NCI-H2227 (cell line): Measurements from ENCODE around the gene ZNF385D.

Experiments
- DNase-seq: peaks from one replicate; lab custom pipeline; 2025; ENCODE audit not compliant: unreplicated experiment; lab: John Stamatoyannopoulos, UW

Gene ZNF385D

GRCh38 chr3:21618695-21619094 lies 132.3 kb downstream of the ZNF385D start:
- no peak for DNase-seq

- no peak for DNase-seq
These were observed 137.5 kb downstream of the ZNF385D start for GRCh38 chr3:21613372-21614070.

GRCh38 chr3:21601178-21601577 lies 149.8 kb downstream of the ZNF385D start:
- DNase-seq, result no peak

- no peak for DNase-seq
These were observed 151.1 kb downstream of the ZNF385D start for GRCh38 chr3:21599890-21600289.

DNA sequence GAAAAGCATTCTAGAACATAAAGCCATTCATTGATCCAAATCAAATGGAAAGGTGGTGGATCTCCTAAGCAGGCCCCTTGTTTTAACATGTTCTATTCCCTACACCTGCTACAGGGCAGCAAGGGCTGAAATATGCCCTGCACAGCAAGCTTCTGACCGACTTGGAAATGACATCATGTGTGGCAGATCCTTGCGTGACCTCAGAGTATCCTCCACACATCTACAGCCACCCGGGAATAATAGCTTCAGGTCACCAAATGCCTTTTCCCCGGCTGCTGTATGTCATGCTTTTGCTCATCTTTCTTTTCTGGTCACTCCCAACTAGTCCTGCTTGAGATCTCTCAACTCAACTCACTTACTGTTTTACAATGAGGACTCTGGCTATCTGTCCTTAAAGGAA lies 158.2 kb downstream of the ZNF385D start:
- no peak for DNase-seq

- no peak for DNase-seq
These were observed 163.1 kb downstream of the ZNF385D start for GRCh38 chr3:21587894-21588293.

DNA sequence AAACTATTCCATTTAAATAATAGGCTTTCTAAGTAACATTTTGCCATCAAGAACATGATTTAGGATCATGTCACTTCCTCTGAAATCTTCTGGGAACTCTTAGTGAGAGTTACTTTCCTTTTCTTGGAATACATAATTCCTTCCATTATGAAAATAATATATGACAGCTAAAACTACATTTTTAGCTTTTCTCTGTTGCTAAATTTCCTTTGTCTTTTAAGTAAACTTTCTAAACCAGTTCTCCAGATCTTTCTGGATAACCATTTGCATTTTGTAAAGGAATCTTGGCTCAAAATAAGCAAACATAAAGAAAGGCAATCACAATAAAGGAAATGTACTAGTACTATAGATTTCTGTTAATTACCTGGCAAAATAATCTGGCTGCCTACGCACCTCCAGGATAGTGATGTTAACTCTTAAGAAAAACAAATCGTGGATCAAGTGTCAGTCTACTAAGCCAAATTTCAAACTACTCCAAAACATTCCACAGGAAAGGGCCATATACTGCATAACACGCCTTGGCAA lies 165.7 kb downstream of the ZNF385D start:
- DNase-seq, result no peak

DNA sequence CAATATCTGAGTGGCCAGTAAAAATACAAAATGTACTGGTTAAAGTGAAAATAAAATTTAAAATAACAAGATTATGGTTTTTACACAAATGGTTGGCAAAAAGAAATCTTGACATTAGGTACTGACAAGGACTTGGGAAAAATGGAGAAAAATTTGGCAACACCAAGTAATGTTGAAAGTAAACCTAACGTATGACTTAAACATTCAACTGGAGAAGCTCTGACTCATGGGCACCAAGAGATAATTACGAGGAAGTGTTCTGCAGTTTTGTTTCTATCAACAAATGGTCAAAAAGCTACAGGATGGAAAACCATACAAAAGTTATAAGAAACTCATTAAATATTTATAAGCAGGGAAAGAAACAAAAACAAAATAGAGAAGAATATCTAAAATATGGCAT lies 177.7 kb downstream of the ZNF385D start:
- no peak for DNase-seq

- no peak for DNase-seq
These were observed 186.5 kb downstream of the ZNF385D start for GRCh38 chr3:21564531-21564930.

- DNase-seq, result no peak
These were observed 188.8 kb downstream of the ZNF385D start for GRCh38 chr3:21562243-21562642.

GRCh38 chr3:21561472-21561871 lies 189.5 kb downstream of the ZNF385D start:
- DNase-seq, result no peak

DNA sequence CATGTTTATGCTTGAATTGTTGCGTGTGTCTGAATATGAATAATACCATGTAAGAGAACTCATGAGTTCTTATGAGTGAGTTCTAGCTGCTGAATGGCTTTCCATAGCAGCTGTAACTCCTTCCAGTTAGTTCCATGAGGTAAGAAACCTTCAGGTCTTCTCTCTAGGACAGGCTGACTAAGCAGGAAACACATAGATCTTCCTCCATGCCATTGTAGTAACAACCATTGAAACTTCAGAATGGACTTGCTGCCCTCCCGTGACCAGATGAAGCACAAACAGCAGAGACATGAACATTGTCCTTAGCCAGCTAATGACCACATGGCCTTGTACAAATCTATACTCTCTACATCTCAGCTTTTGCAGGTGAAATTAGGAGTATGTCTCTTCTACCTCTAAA lies 200.0 kb downstream of the ZNF385D start:
- DNase-seq, result no peak

- no peak for DNase-seq
These were observed 206.9 kb downstream of the ZNF385D start for GRCh38 chr3:21544076-21544462.

- DNase-seq, result no peak
These were observed 207.5 kb downstream of the ZNF385D start for GRCh38 chr3:21543380-21544075.

- no peak for DNase-seq
These were observed 208.2 kb downstream of the ZNF385D start for GRCh38 chr3:21542656-21543379.

- no peak for DNase-seq
These were observed 210.7 kb downstream of the ZNF385D start for GRCh38 chr3:21540265-21540664.

- DNase-seq, result no peak
These were observed 216.5 kb downstream of the ZNF385D start for GRCh38 chr3:21534462-21534861.

- DNase-seq, result no peak
These were observed 218.0 kb downstream of the ZNF385D start for GRCh38 chr3:21533002-21533401.

DNA sequence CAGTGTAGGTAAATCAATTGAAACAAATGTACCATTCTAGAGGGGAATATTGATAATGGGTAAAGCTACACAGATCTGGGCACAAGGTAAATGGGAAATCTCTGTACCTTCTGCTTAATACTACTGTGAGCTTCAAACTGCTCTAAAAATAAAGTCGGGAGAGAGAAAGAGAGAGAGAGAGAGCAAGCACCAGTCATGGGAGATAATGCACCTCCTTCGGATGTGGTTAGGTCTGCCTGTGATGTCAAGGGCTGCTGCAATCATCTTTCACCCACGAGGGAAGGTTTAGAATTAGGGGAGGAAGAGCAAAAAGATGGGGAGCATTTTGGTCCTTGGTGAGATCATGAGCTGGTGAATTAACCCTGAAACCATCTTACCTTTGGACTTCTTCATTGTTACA lies 219.1 kb downstream of the ZNF385D start:
- DNase-seq, result no peak

DNA sequence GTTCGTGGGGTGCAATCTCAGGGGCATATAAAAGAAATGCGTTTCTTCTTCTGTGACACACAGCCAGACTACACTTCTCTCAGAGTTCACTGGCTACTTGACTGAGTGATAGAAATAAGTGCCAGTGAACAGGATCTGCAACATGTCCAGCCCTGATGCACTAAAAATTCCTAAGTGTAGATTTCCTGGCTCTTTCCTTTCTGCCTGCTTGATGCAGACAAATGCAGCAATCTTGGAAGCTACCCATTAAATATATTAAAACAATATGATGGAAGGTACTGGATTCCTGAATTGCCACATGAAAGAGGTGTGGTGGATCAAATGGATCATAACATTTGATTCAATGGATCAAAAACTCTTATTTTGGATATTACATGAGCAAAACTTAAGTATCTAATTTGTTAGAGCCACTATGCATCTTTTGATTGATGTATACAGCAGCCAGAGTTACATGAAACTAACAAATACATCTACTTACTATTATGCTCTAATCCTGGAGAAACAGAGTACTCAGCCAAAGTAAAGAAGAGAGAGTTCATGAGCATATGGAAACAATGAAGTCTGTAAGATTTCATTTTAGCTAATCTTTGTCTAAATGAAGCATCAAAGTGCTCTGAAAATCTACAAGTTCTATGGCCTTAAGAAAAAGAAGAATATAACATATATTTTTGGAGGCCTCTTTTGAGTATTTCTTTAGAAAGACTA lies 222.6 kb downstream of the ZNF385D start:
- DNase-seq, result no peak

GRCh38 chr3:21526461-21526860 lies 224.5 kb downstream of the ZNF385D start:
- DNase-seq, result no peak
